Measurements from ENCODE around the gene DIAPH1. TPM values are rescaled to one million over a fixed set of nuclear protein-coding genes. Genes with fewer than 3 reads are reported as not detected.

The DIAPH1 gene
- total RNA-seq, 4 donors from 2014 or later = 27.7 to 69.4 (median 30.2) TPM

GRCh38 chr5:141517880-141518617 lies 100.8 kb downstream of the DIAPH1 start:
- TF ChIP-seq CTCF (IDR thresholded peaks at IDR 0.05) (no peak), POLR2A (IDR thresholded peaks at IDR 0.05) (no peak)
- no peaks in the 10 kb centered on the region for H3K36me3 ChIP-seq
- intact Hi-C loops (cut with DNase I; ENCODE audit: low total_unique reads) = no loop called here
- H3K27me3 ChIP-seq = no peaks in the 10 kb centered on the region
- no peak overlapping the region for H3K4me3 ChIP-seq
- H3K4me1 ChIP-seq = peaks cover 4 to 12% of the 10 kb centered on the region in 2 donors
- no peak overlapping the region for H3K27ac ChIP-seq
- no peak for DNase-seq
- no peaks in the 10 kb centered on the region for H3K9me3 ChIP-seq

DNA sequence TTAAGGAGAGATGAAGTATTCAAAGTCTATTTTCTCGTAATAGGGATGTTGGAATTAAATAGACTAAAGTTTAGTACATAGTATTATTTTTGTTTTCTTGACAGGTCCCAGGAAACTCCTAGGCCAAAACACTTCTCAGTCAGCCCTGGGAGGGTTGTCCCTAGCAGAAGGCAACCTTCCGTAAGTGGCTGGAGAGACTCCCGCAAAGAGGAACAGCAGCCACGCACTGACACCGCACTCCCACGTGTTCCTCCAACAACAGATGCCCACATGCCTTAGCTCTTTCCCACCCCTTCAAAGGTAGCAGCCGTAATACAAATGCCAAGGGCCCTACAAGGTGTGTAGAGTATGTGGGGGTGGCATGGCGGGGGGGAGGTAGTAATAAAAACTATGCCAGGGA lies 101.5 kb downstream of the DIAPH1 start:
- intact Hi-C loops (cut with DNase I; ENCODE audit: low total_unique reads) = no loop called here
- H3K27me3 ChIP-seq = no peaks in the 10 kb centered on the region
- H3K36me3 ChIP-seq = no peaks in the 10 kb centered on the region
- no peak for DNase-seq
- TF ChIP-seq POLR2A (IDR thresholded peaks at IDR 0.05) = no peak
- TF ChIP-seq CTCF (IDR thresholded peaks at IDR 0.05) = no peak
- H3K4me3 ChIP-seq = no peak overlapping the region
- H3K4me1 ChIP-seq = peaks cover 4 to 12% of the 10 kb centered on the region in 2 donors
- H3K9me3 ChIP-seq = no peaks in the 10 kb centered on the region
- H3K27ac ChIP-seq = peak overlapping the region in 1 of 2 donors; percentile 25

DNA sequence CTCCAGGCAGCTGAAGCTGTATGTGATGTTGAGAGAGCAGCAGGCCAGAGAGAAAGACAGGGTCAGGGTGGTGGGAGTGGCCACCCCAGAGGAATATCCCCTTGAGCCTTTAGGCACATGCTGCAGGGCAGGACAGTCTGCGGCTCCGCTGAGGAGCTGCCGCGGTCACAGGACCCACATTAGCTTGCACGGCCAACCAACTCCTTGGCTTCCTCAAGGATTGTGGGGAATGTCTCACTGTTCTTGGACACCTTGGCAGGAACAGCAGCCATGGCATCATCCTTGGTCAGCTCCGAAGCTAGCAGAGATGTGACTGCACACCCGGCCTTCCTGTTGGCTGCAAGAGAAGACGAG lies 102.2 kb downstream of the DIAPH1 start:
- Histone ChIP-seq H3K4me3 (no peak overlapping the region), H3K27me3 (no peaks in the 10 kb centered on the region), H3K36me3 (no peaks in the 10 kb centered on the region), H3K4me1 (peaks cover 4 to 12% of the 10 kb centered on the region in 2 donors), H3K9me3 (no peaks in the 10 kb centered on the region), H3K27ac (peak overlapping the region; percentile 23 to 25)
- TF ChIP-seq POLR2A (IDR thresholded peaks at IDR 0.05) = no peak
- no peak for TF ChIP-seq CTCF (IDR thresholded peaks at IDR 0.05)
- intact Hi-C loops (cut with DNase I; ENCODE audit: low total_unique reads) = no loop called here
- no peak for DNase-seq

GRCh38 chr5:141515946-141516671 lies 102.7 kb downstream of the DIAPH1 start:
- TF ChIP-seq CTCF (IDR thresholded peaks at IDR 0.05) = no peak
- no peak for TF ChIP-seq POLR2A (IDR thresholded peaks at IDR 0.05)
- Histone ChIP-seq H3K9me3 (no peaks in the 10 kb centered on the region), H3K27ac (peak overlapping the region; percentile 23 to 98), H3K36me3 (no peaks in the 10 kb centered on the region), H3K4me1 (peaks cover 4 to 12% of the 10 kb centered on the region in 2 donors), H3K27me3 (no peaks in the 10 kb centered on the region), H3K4me3 (no peak overlapping the region)
- no peak for DNase-seq
- intact Hi-C loops (cut with DNase I; ENCODE audit: low total_unique reads) = no loop called here

- TF ChIP-seq POLR2A (IDR thresholded peaks at IDR 0.05) = no peak
- no peak for TF ChIP-seq CTCF (IDR thresholded peaks at IDR 0.05)
- Histone ChIP-seq H3K4me1 (peaks cover 7 to 12% of the 10 kb centered on the region in 2 donors), H3K4me3 (no peak overlapping the region), H3K27ac (peak overlapping the region; percentile 97 to 98), H3K9me3 (no peaks in the 10 kb centered on the region), H3K27me3 (no peaks in the 10 kb centered on the region), H3K36me3 (no peaks in the 10 kb centered on the region)
- no peak for DNase-seq
- intact Hi-C loops (cut with DNase I; ENCODE audit: low total_unique reads) = no loop called here
These were observed 103.7 kb downstream of the DIAPH1 start for GRCh38 chr5:141515141-141515540.
